Measurements from ENCODE around the gene ROBO1. TPM values are rescaled to one million over a fixed set of nuclear protein-coding genes. Genes with fewer than 3 reads are reported as not detected.
"Not testable (repeated sequence)": the region's sequence is repeated elsewhere in the genome, so short reads cannot be mapped to it uniquely, and the experiment has no call there.

Gene ROBO1
- total and polyA plus RNA-seq, 9 donors, result 26.2 to 77.2 (median 38.7) TPM

DNA sequence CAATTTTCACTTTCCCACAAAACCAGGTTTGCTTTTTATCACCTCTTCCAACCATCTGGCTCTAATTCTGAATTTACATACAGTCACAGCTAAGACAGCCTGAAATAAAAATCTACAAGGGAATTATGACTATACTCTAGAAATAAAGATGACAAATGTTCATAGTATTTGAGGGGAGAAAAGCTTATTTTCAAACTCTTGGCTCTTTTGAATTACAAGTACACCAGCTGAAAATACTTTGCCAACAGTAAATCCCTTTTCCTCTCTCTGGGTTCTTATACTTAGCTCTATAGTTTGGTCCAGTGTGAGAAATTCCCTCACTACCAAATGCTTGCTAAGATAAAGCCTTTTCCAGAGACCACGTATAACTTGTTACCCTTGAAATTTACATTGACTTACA is 1037.9 kb downstream of the ROBO1 start:
- no CpG with 5 or more reads among the region's 1 CpG for WGBS (ENCODE audit: insufficient coverage)
- no peaks in the 10 kb centered on the region for H3K9me3 ChIP-seq (replicated peaks; ENCODE audit: control insufficient read depth, low read depth, low read length)
- peak overlapping the region; percentile 44 for H3K27ac ChIP-seq (ENCODE audit: low read length)
- H3K4me1 ChIP-seq (ENCODE audit: control insufficient read depth, insufficient read depth, low read length), result peaks cover 10% of the 10 kb centered on the region
- DNase-seq, result peak; percentile 65
- no peak overlapping the region for H3K4me3 ChIP-seq (ENCODE audit: low read length)
- no peaks in the 10 kb centered on the region for H3K27me3 ChIP-seq (ENCODE audit: control insufficient read depth, insufficient read depth, low read length)
- H3K36me3 ChIP-seq (ENCODE audit: control insufficient read depth, insufficient read depth, low read length), result no peaks in the 10 kb centered on the region

DNA sequence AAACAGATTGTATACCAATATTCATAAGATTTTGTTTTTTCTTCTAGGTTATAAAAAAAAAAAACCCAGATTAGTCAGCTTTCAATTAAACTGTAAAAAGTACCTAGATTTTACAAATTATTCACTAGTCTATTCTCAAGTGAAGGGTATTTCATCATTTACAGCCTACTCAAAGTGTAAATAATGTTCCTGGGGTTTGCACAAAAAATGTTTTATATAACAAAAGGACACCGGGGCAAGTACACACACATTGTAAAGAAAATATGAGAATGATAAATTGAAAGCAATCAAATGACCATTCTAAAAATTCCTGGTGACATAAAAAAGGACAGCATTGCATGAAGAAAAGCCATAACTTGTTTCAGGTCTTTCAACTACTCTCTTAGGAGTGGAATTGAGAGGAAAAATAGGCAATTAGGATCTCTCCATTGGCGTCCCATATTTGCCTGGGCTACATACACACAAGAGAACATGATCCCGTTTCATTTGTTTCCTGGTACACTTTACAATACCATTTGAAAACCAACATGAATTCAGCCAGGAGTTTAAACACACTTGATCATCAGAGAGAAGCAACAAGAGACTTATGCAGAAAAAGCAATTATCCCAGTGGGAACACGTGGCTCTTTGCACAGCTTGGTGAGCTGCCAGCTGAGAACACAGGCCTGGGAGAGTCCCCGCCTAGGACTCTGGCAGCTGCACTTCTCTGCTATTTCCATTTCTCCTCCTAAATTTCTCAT is 1039.2 kb downstream of the ROBO1 start:
- Histone ChIP-seq H3K36me3 (ENCODE audit: control insufficient read depth, insufficient read depth, low read length) (no peaks in the 10 kb centered on the region), H3K27ac (ENCODE audit: low read length) (peak overlapping the region; percentile 10), H3K4me3 (ENCODE audit: low read length) (no peak overlapping the region), H3K27me3 (ENCODE audit: control insufficient read depth, insufficient read depth, low read length) (no peaks in the 10 kb centered on the region), H3K4me1 (ENCODE audit: control insufficient read depth, insufficient read depth, low read length) (peaks cover 8% of the 10 kb centered on the region), H3K9me3 (replicated peaks; ENCODE audit: control insufficient read depth, low read depth, low read length) (no peaks in the 10 kb centered on the region)
- 0% methylated on average over 1 of the region's 5 CpGs for WGBS (ENCODE audit: insufficient coverage)
- DNase-seq, result peak; percentile 90

DNA sequence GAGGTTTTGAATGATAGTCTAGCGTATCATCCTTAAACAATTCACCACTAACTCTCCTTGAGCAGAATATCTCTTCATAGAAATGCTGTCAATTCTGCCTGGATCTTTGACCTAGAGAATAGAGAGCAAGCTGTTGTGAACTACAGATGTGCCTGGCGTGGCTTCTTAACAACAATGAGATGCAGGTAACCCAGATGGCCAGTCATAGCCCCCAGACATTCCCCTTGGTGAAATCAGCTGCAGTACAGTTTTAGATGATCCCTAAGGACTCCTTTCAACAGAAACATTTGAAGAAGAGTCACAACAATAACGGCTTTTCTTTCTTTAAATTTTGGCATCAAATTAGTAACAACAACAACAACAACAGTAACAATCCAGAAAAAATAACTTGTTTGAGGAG is 1041.3 kb downstream of the ROBO1 start:
- 60% methylated on average over 1 of the region's 3 CpGs for WGBS (ENCODE audit: insufficient coverage)
- H3K4me1 ChIP-seq (ENCODE audit: control insufficient read depth, insufficient read depth, low read length), result peaks cover 8% of the 10 kb centered on the region
- H3K27ac ChIP-seq (ENCODE audit: low read length), result no peak overlapping the region
- no peak for DNase-seq
- no peaks in the 10 kb centered on the region for H3K36me3 ChIP-seq (ENCODE audit: control insufficient read depth, insufficient read depth, low read length)
- H3K4me3 ChIP-seq (ENCODE audit: low read length), result no peak overlapping the region
- H3K27me3 ChIP-seq (ENCODE audit: control insufficient read depth, insufficient read depth, low read length), result no peaks in the 10 kb centered on the region
- no peaks in the 10 kb centered on the region for H3K9me3 ChIP-seq (replicated peaks; ENCODE audit: control insufficient read depth, low read depth, low read length)

DNA sequence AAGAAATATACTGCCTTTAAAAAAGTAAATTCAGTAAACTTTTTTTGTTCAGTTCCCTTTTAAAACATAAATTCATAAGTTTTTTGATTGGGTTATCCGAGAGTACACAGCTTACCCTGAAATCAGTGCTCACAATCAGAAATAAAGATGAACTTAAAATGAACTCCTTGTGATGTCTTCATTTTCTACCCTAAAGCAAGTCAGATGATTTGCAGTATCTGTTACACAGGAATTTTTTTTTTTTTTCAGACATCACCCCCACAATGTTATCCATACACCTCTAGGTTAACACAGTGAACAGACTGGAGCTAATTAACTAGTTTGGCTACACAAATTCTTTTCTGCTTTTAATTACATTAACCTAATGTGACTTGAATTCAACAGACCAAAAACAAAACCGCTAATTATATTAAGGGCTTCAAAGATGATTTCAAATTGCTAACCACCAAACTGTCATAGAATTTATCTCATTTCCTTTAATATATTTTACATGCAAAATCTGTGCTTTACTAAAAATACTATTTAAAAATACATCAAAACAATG is 1042.0 kb downstream of the ROBO1 start:
- H3K36me3 ChIP-seq (ENCODE audit: control insufficient read depth, insufficient read depth, low read length), result no peaks in the 10 kb centered on the region
- WGBS (ENCODE audit: insufficient coverage), result no CpG with 5 or more reads among the region's 2 CpGs
- H3K9me3 ChIP-seq (replicated peaks; ENCODE audit: control insufficient read depth, low read depth, low read length), result no peaks in the 10 kb centered on the region
- no peak overlapping the region for H3K4me3 ChIP-seq (ENCODE audit: low read length)
- H3K27me3 ChIP-seq (ENCODE audit: control insufficient read depth, insufficient read depth, low read length), result no peaks in the 10 kb centered on the region
- H3K4me1 ChIP-seq (ENCODE audit: control insufficient read depth, insufficient read depth, low read length), result peaks cover 8% of the 10 kb centered on the region
- DNase-seq, result no peak
- no peak overlapping the region for H3K27ac ChIP-seq (ENCODE audit: low read length)

DNA sequence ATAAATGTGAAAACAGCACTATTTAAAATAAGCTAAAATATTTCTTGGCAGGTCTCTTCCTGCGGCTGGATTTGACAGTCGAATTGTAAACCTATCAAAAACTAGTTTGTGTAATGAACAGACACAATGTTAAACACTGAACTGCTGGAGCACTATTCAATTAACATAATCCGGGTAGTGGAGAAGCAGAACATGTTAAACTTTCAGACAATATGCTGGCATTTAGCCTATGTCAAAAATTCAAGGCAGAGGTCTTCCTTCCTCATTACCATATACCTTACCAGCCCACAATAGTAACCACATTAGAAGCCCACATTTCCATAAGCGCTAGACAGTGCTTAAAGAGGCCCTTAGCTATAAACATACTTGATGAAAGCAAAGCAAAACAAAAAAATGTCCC is 1042.9 kb downstream of the ROBO1 start:
- no peak overlapping the region for H3K27ac ChIP-seq (ENCODE audit: low read length)
- DNase-seq, result no peak
- H3K9me3 ChIP-seq (replicated peaks; ENCODE audit: control insufficient read depth, low read depth, low read length), result no peaks in the 10 kb centered on the region
- peaks cover 8% of the 10 kb centered on the region for H3K4me1 ChIP-seq (ENCODE audit: control insufficient read depth, insufficient read depth, low read length)
- WGBS (ENCODE audit: insufficient coverage), result no CpG with 5 or more reads among the region's 4 CpGs
- H3K27me3 ChIP-seq (ENCODE audit: control insufficient read depth, insufficient read depth, low read length), result no peaks in the 10 kb centered on the region
- no peaks in the 10 kb centered on the region for H3K36me3 ChIP-seq (ENCODE audit: control insufficient read depth, insufficient read depth, low read length)
- H3K4me3 ChIP-seq (ENCODE audit: low read length), result no peak overlapping the region

DNA sequence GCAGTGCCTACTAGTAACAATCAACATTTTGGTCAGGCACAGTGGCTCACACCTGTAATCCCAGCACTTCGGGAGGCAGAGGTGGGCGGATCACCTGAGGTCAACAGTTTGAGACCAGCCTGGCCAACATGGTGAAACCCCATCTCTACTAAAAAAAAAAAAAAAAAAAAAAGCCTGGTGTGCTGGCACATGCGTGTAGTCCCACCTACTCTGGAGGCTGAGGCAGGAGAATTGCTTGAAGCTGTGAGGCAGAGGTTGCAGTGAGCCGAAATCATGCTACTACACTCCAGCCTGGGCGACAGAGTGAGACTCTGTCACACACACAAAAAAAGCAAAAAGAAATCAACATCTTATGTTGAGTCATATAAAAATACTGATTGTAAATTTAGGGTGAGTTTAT is 1043.4 kb downstream of the ROBO1 start:
- H3K4me3 ChIP-seq (ENCODE audit: low read length); H3K27me3 ChIP-seq (ENCODE audit: control insufficient read depth, insufficient read depth, low read length); DNase-seq; H3K27ac ChIP-seq (ENCODE audit: low read length); H3K4me1 ChIP-seq (ENCODE audit: control insufficient read depth, insufficient read depth, low read length); H3K36me3 ChIP-seq (ENCODE audit: control insufficient read depth, insufficient read depth, low read length); H3K9me3 ChIP-seq (replicated peaks; ENCODE audit: control insufficient read depth, low read depth, low read length): not testable (repeated sequence)
- no CpG with 5 or more reads among the region's 5 CpGs for WGBS (ENCODE audit: insufficient coverage)

DNA sequence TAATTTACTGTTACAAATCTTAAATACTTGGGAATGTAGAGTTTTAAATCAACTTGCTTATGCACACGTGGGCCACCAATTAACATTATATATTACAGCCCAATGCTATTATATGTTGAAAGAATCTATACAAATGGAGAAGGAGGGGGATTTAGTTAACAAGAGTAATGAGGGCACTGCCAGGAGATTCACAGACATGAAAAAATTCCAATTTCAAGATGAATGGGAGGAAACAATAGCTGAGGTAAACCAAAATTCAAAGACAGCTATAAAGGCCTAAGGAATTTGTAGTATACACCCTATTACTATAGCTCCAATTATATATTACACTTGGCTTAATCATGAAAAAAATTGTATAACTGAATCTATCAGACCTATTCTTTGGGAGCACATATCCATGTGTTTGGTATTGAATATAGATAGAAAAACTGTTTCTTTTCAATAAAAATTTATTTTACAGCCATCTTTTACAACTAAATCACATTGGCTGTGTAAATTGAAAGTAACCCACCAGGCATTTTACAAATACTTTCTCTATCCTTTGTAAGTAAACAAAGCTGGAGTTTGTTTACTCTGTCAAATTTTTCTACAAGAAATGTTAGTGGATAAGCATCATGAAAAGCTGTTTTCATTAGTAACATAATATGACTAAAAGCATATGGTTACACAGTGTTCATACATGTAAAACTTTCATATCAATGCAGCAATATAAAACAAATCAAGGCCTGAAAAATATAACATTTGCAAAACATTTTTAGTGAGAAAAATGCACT is 1045.8 kb downstream of the ROBO1 start:
- peaks cover under 1% of the 10 kb centered on the region for H3K36me3 ChIP-seq (ENCODE audit: control insufficient read depth, insufficient read depth, low read length)
- WGBS (ENCODE audit: insufficient coverage), result no CpG with 5 or more reads among the region's 1 CpG
- no peaks in the 10 kb centered on the region for H3K4me1 ChIP-seq (ENCODE audit: control insufficient read depth, insufficient read depth, low read length)
- DNase-seq, result no peak
- no peaks in the 10 kb centered on the region for H3K9me3 ChIP-seq (replicated peaks; ENCODE audit: control insufficient read depth, low read depth, low read length)
- no peaks in the 10 kb centered on the region for H3K27me3 ChIP-seq (ENCODE audit: control insufficient read depth, insufficient read depth, low read length)
- H3K27ac ChIP-seq (ENCODE audit: low read length), result no peak overlapping the region
- no peak overlapping the region for H3K4me3 ChIP-seq (ENCODE audit: low read length)

DNA sequence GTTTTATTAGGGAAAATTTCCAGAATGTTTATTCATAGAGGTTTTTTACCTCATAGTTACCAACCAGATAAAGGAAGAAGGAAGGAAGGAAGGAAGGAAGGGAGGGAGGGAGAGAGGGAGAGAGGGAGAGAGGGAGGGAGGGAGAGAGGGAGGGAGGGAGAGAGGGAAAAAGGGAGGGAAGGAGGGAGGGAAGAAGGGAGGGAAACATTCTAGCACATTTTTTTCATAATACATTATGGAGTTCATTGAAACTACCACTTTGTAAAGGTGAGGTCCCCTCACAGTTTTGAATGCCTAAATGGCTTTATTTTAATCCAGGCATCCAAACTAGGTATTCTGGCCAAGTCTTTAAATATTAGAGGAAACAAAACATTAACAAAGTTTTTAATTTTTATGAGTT is 1049.1 kb downstream of the ROBO1 start:
- peaks cover 3% of the 10 kb centered on the region for H3K36me3 ChIP-seq (ENCODE audit: control insufficient read depth, insufficient read depth, low read length)
- H3K9me3 ChIP-seq (replicated peaks; ENCODE audit: control insufficient read depth, low read depth, low read length), result no peaks in the 10 kb centered on the region
- no peak for DNase-seq
- H3K4me1 ChIP-seq (ENCODE audit: control insufficient read depth, insufficient read depth, low read length), result no peaks in the 10 kb centered on the region
- no peak overlapping the region for H3K4me3 ChIP-seq (ENCODE audit: low read length)
- no peak overlapping the region for H3K27ac ChIP-seq (ENCODE audit: low read length)
- H3K27me3 ChIP-seq (ENCODE audit: control insufficient read depth, insufficient read depth, low read length), result no peaks in the 10 kb centered on the region

DNA sequence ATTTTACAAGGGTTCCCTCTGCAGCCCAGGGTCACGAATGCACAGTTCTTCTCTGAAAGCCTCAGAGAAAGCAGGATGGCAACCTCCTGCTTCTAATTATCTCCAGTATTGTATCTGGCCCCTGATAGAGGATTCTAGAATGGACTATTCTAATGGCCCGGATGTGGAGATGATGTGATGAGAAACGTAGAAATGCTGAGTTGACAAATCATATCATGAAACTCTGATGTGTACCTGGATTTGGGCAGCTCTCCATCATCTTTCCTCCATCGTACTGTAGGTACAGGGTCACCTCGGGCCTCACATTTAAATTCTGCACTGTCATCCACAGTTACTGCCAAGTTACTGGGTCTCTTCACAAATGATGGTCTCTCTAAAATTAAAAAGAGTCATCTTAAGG is 1050.8 kb downstream of the ROBO1 start:
- H3K27me3 ChIP-seq (ENCODE audit: control insufficient read depth, insufficient read depth, low read length), result no peaks in the 10 kb centered on the region
- DNase-seq, result no peak
- WGBS (ENCODE audit: insufficient coverage), result no CpG with 5 or more reads among the region's 5 CpGs

DNA sequence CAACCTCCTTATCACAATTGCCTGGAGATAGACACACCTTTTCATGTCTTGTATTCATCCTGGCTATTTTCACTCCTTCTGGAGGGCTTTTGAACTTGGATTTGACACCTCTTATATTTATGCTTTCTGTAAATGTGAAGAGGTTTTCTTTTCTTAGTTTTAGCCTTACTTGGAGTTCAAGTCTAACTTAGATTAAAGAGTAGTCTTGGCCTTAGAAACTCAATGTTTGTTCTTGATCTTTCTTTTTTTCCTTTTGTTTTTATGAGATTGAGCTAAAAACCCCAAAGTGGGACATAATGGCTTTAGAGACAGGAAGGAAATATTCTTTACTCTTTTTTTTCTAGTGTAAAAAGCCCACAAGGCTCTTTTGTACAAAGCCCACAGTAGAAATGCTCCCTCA is 1054.9 kb downstream of the ROBO1 start:
- Histone ChIP-seq H3K36me3 (ENCODE audit: control insufficient read depth, insufficient read depth, low read length) (peaks cover 3% of the 10 kb centered on the region), H3K4me1 (ENCODE audit: control insufficient read depth, insufficient read depth, low read length) (no peaks in the 10 kb centered on the region), H3K4me3 (ENCODE audit: low read length) (no peak overlapping the region), H3K27me3 (ENCODE audit: control insufficient read depth, insufficient read depth, low read length) (no peaks in the 10 kb centered on the region), H3K27ac (ENCODE audit: low read length) (no peak overlapping the region), H3K9me3 (replicated peaks; ENCODE audit: control insufficient read depth, low read depth, low read length) (no peaks in the 10 kb centered on the region)
- DNase-seq, result no peak

More for the DNA sequence above, 1050.8 kb downstream of the ROBO1 start:
- H3K27ac ChIP-seq (ENCODE audit: low read length), result no peak overlapping the region
- no peaks in the 10 kb centered on the region for H3K4me1 ChIP-seq (ENCODE audit: control insufficient read depth, insufficient read depth, low read length)
- no peaks in the 10 kb centered on the region for H3K9me3 ChIP-seq (replicated peaks; ENCODE audit: control insufficient read depth, low read depth, low read length)
- H3K4me3 ChIP-seq (ENCODE audit: low read length), result no peak overlapping the region
- peaks cover 3% of the 10 kb centered on the region for H3K36me3 ChIP-seq (ENCODE audit: control insufficient read depth, insufficient read depth, low read length)
